ENCODE results near the gene CEP250. TPM values are rescaled to one million over a fixed set of nuclear protein-coding genes. Genes with fewer than 3 reads are reported as not detected.

CEP250 gene
- total and polyA plus RNA-seq, 4 donors = 16.2 to 32.5 (median 19.9) TPM

DNA sequence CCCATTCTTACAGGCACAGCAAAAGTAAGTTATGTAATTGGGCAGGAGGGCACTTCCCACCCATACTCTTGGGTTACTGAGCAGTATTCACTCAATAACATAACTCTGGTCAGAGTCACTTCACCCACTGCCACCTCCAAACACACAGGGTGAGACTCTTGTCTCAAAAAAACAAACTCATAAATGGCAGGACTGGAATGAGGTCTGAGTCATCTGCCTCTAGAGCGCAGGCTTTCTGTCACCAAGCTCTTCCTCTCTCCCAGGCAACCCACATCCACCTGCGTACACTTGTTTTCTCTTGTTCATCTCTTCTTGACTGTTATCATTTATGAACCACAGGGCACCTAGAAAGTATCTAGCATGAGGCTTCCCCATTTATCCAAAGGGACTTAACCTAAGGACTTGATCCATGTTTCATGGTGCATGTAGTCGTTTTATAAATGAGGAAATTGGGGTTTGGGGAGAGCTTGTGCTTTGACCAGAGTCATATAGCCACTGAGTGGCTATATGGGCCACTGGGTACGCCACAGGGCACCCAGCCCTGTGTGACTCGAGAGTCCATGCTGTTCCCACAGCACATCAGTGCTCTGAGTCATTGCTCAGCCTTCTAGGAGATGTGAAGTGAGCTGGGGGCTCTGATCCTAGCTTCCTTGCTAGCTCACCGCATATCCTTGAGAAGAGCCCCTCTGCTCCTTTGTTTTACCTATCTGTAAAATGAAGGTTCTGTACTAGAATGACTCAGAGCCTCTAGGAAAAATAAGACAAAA lies 51.7 kb downstream of the CEP250 start:
- intact Hi-C loops (cut with DNase I) = no loop called here

DNA sequence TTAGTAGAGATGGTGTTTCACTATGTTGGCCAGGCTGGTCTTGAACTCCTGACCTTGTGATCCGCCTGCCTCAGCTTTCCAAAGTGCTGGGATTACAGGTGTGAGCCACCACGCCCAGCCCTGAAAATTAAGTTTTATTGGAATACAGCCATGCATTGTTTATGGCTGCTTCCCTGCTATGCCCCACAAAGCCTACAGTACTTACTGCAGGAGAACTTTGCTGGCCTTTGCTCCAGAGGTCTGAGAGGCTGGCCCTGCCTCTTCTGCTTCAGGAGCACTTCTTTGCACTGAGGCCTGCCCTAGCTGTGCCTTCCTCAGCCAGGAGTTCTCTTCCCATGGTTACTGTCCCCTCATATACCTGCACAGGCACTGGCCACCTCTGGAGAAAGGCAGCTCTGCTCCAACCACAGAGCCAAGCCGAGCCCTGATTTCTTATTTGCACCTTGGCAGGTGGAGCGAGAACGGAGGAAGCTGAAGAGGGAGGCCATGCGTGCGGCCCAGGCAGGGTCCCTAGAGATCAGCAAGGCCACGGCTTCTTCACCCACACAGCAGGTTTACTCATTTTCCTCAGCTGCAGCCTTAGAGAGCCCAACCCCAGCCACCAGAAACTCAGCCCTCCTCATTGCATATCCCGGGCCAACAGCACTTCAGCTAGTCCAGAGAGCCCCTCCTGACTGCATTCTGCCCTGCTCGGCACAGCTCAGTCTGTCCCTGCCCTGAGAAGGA lies 53.3 kb downstream of the CEP250 start:
- H3K4me1 ChIP-seq (ENCODE audit: control insufficient read depth in 1 of 2, insufficient read depth in 2 of 2, low read length in 2 of 2) = no peaks in the 10 kb centered on the region
- no peak for ATAC-seq (ENCODE audit: low FRiP score)
- WGBS, 2 donors = 91 to 94% methylated on average over 10 of the region's 10 CpGs
- no peaks in the 10 kb centered on the region for H3K27me3 ChIP-seq (ENCODE audit: control insufficient read depth in 1 of 2, insufficient read depth in 2 of 2, low read length in 1 of 2)
- intact Hi-C loops (cut with DNase I) = no loop called here
- no peaks in the 10 kb centered on the region for H3K9me3 ChIP-seq (ENCODE audit: control insufficient read depth, low read length)
- no peak overlapping the region for H3K27ac ChIP-seq (ENCODE audit: low read depth in 1 of 2, low read length in 2 of 2)
- peak in 1 of 2 donors; percentile 21 for DNase-seq
- H3K4me3 ChIP-seq (ENCODE audit: low read length in 2 of 2) = no peak overlapping the region
- peaks cover 0 to 16% of the 10 kb centered on the region in 2 donors for H3K36me3 ChIP-seq (ENCODE audit: control insufficient read depth in 1 of 2, insufficient read depth in 2 of 2, low read length in 1 of 2)

More for the DNA sequence above, 51.7 kb downstream of the CEP250 start:
- H3K27ac ChIP-seq (ENCODE audit: low read depth in 1 of 2, low read length in 2 of 2) = no peak overlapping the region
- DNase-seq (no peak), ATAC-seq (ENCODE audit: low FRiP score) (no peak)
- H3K36me3 ChIP-seq (ENCODE audit: control insufficient read depth in 1 of 2, insufficient read depth in 2 of 2, low read length in 1 of 2) = peaks cover 0 to 24% of the 10 kb centered on the region in 2 donors
- WGBS, 2 donors = 86 to 90% methylated on average over 6 of the region's 6 CpGs
- no peaks in the 10 kb centered on the region for H3K27me3 ChIP-seq (ENCODE audit: control insufficient read depth in 1 of 2, insufficient read depth in 2 of 2, low read length in 1 of 2)
- no peaks in the 10 kb centered on the region for H3K9me3 ChIP-seq (ENCODE audit: control insufficient read depth, low read length)
- no peaks in the 10 kb centered on the region for H3K4me1 ChIP-seq (ENCODE audit: control insufficient read depth in 1 of 2, insufficient read depth in 2 of 2, low read length in 2 of 2)
- no peak overlapping the region for H3K4me3 ChIP-seq (ENCODE audit: low read length in 2 of 2)

- Histone ChIP-seq H3K4me1 (ENCODE audit: control insufficient read depth in 1 of 2, insufficient read depth in 2 of 2, low read length in 2 of 2) (no peaks in the 10 kb centered on the region), H3K27me3 (ENCODE audit: control insufficient read depth in 1 of 2, insufficient read depth in 2 of 2, low read length in 1 of 2) (no peaks in the 10 kb centered on the region), H3K9me3 (ENCODE audit: control insufficient read depth, low read length) (no peaks in the 10 kb centered on the region), H3K27ac (ENCODE audit: low read depth in 1 of 2, low read length in 2 of 2) (no peak overlapping the region), H3K36me3 (ENCODE audit: control insufficient read depth in 1 of 2, insufficient read depth in 2 of 2, low read length in 1 of 2) (peaks cover 0 to 16% of the 10 kb centered on the region in 2 donors), H3K4me3 (ENCODE audit: low read length in 2 of 2) (no peak overlapping the region)
- DNase-seq (peak in 1 of 2 donors; percentile 21), ATAC-seq (ENCODE audit: low FRiP score) (no peak)
- intact Hi-C loops (cut with DNase I) = no loop called here
- 80 to 84% methylated on average over 11 to 12 of the region's 12 CpGs for WGBS, 2 donors
Measured at GRCh38 chr20:35510951-35511735, 55.7 kb downstream of the CEP250 start.

- H3K4me1 ChIP-seq (ENCODE audit: control insufficient read depth in 1 of 2, insufficient read depth in 2 of 2, low read length in 2 of 2) = no peaks in the 10 kb centered on the region
- 86 to 94% methylated on average over 2 of the region's 2 CpGs for WGBS, 2 donors
- peaks cover 0 to 16% of the 10 kb centered on the region in 2 donors for H3K36me3 ChIP-seq (ENCODE audit: control insufficient read depth in 1 of 2, insufficient read depth in 2 of 2, low read length in 1 of 2)
- H3K27ac ChIP-seq (ENCODE audit: low read depth in 1 of 2, low read length in 2 of 2) = no peak overlapping the region
- DNase-seq (peak in 1 of 2 donors; percentile 10), ATAC-seq (ENCODE audit: low FRiP score) (no peak)
- H3K4me3 ChIP-seq (ENCODE audit: low read length in 2 of 2) = no peak overlapping the region
- no peaks in the 10 kb centered on the region for H3K27me3 ChIP-seq (ENCODE audit: control insufficient read depth in 1 of 2, insufficient read depth in 2 of 2, low read length in 1 of 2)
- intact Hi-C loops (cut with DNase I) = no loop called here
- no peaks in the 10 kb centered on the region for H3K9me3 ChIP-seq (ENCODE audit: control insufficient read depth, low read length)
Measured at GRCh38 chr20:35511814-35512420, 56.5 kb downstream of the CEP250 start.

DNA sequence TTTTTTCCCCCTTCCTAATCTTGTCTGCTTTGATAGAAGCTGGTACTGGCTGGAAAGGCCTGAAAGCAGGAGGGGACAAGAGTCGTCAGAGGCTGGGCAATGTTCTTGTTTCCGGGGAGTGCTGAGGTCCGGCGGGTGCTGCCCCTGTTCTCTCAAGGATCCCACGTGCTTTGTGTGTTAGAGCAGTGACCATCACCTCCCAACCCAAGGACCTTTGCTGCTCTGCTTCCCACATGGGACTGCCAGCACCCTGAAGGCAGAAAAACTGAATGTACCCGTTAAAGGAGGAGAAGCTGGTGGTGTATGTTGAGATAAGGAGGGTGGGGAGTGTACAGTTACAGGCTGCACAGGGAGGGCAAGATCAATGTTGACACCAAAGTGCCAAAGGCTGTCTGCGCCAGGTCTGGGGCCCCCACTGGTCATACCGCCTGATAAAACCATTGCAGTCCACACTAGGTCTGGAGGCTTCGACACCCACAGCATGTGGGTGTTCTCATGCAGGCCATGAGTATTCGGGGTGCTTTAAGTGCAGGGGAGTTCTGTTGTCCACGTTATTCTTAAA lies 59.1 kb downstream of the CEP250 start:
- Histone ChIP-seq H3K4me3 (ENCODE audit: low read length in 2 of 2) (no peak overlapping the region), H3K36me3 (ENCODE audit: control insufficient read depth in 1 of 2, insufficient read depth in 2 of 2, low read length in 1 of 2) (peaks cover 0 to 8% of the 10 kb centered on the region in 2 donors), H3K27me3 (ENCODE audit: control insufficient read depth in 1 of 2, insufficient read depth in 2 of 2, low read length in 1 of 2) (no peaks in the 10 kb centered on the region), H3K9me3 (ENCODE audit: control insufficient read depth, low read length) (no peaks in the 10 kb centered on the region), H3K4me1 (ENCODE audit: control insufficient read depth in 1 of 2, insufficient read depth in 2 of 2, low read length in 2 of 2) (no peaks in the 10 kb centered on the region), H3K27ac (ENCODE audit: low read depth in 1 of 2, low read length in 2 of 2) (no peak overlapping the region)
- DNase-seq = no peak
- WGBS, 2 donors = 79 to 85% methylated on average over 11 of the region's 11 CpGs
- ATAC-seq (ENCODE audit: low FRiP score) = no peak
- intact Hi-C loops (cut with DNase I) = no loop called here

DNA sequence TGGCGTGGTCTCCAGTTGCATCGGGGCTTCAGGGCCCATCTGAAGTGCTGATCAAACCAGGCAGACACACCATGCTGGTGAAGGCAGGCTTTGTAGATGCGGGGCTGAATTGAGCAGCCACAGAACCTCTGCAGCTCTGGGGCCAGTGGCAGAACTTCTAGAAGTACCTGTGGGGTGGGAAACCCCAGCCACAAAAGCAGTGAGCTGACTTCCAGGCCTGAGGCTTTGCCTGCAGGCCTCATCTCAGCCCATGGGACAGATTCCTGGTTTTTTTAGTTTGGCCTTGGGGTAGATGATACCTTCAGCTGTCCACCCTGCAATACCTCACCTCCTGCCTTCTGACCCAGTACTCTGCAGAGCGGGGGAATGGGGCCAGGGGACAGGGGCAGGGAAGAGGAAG lies 59.9 kb downstream of the CEP250 start:
- intact Hi-C loops (cut with DNase I) = no loop called here
- Histone ChIP-seq H3K27me3 (ENCODE audit: control insufficient read depth in 1 of 2, insufficient read depth in 2 of 2, low read length in 1 of 2) (no peaks in the 10 kb centered on the region), H3K9me3 (ENCODE audit: control insufficient read depth, low read length) (no peaks in the 10 kb centered on the region), H3K4me3 (ENCODE audit: low read length in 2 of 2) (no peak overlapping the region), H3K4me1 (ENCODE audit: control insufficient read depth in 1 of 2, insufficient read depth in 2 of 2, low read length in 2 of 2) (no peaks in the 10 kb centered on the region), H3K27ac (ENCODE audit: low read depth in 1 of 2, low read length in 2 of 2) (no peak overlapping the region), H3K36me3 (ENCODE audit: control insufficient read depth in 1 of 2, insufficient read depth in 2 of 2, low read length in 1 of 2) (peaks cover 0 to 6% of the 10 kb centered on the region in 2 donors)
- 94 to 95% methylated on average over 4 of the region's 4 CpGs for WGBS, 2 donors
- ATAC-seq (ENCODE audit: low FRiP score) (no peak), DNase-seq (no peak)

- WGBS, 2 donors = 69 to 71% methylated on average over 3 of the region's 3 CpGs
- Histone ChIP-seq H3K27ac (ENCODE audit: low read depth in 1 of 2, low read length in 2 of 2) (no peak overlapping the region), H3K27me3 (ENCODE audit: control insufficient read depth in 1 of 2, insufficient read depth in 2 of 2, low read length in 1 of 2) (no peaks in the 10 kb centered on the region), H3K4me3 (ENCODE audit: low read length in 2 of 2) (no peak overlapping the region), H3K4me1 (ENCODE audit: control insufficient read depth in 1 of 2, insufficient read depth in 2 of 2, low read length in 2 of 2) (no peaks in the 10 kb centered on the region), H3K36me3 (ENCODE audit: control insufficient read depth in 1 of 2, insufficient read depth in 2 of 2, low read length in 1 of 2) (peaks cover 0 to 5% of the 10 kb centered on the region in 2 donors), H3K9me3 (ENCODE audit: control insufficient read depth, low read length) (no peaks in the 10 kb centered on the region)
- ATAC-seq (ENCODE audit: low FRiP score) (no peak), DNase-seq (no peak)
- intact Hi-C loops (cut with DNase I) = no loop called here
Measured at GRCh38 chr20:35515949-35516645, 60.7 kb downstream of the CEP250 start.

GRCh38 chr20:35517125-35517524 lies 61.7 kb downstream of the CEP250 start:
- ATAC-seq (ENCODE audit: low FRiP score) = no peak
- Histone ChIP-seq H3K4me1 (ENCODE audit: control insufficient read depth in 1 of 2, insufficient read depth in 2 of 2, low read length in 2 of 2) (no peaks in the 10 kb centered on the region), H3K36me3 (ENCODE audit: control insufficient read depth in 1 of 2, insufficient read depth in 2 of 2, low read length in 1 of 2) (no peaks in the 10 kb centered on the region), H3K9me3 (ENCODE audit: control insufficient read depth, low read length) (no peaks in the 10 kb centered on the region), H3K27me3 (ENCODE audit: control insufficient read depth in 1 of 2, insufficient read depth in 2 of 2, low read length in 1 of 2) (no peaks in the 10 kb centered on the region), H3K27ac (ENCODE audit: low read depth in 1 of 2, low read length in 2 of 2) (no peak overlapping the region), H3K4me3 (ENCODE audit: low read length in 2 of 2) (no peak overlapping the region)
- WGBS, 2 donors = 15 to 19% methylated on average over 1 of the region's 1 CpG
- DNase-seq = no peak
- intact Hi-C loops (cut with DNase I) = no loop called here

Measured in aorta (tissue), 5 donors.